GM12801 (cell line): ENCODE data around the gene PROB1.

Experiments
- TF ChIP-seq, protein P1 (sequence below): IDR thresholded peaks from one replicate; pipeline ENCODE4 v1.5.1; 2011; ENCODE audit warnings: control low read depth; ENCODE audit not compliant: insufficient read length; ENCODE audit errors: extremely low read depth

The PROB1 gene

DNA sequence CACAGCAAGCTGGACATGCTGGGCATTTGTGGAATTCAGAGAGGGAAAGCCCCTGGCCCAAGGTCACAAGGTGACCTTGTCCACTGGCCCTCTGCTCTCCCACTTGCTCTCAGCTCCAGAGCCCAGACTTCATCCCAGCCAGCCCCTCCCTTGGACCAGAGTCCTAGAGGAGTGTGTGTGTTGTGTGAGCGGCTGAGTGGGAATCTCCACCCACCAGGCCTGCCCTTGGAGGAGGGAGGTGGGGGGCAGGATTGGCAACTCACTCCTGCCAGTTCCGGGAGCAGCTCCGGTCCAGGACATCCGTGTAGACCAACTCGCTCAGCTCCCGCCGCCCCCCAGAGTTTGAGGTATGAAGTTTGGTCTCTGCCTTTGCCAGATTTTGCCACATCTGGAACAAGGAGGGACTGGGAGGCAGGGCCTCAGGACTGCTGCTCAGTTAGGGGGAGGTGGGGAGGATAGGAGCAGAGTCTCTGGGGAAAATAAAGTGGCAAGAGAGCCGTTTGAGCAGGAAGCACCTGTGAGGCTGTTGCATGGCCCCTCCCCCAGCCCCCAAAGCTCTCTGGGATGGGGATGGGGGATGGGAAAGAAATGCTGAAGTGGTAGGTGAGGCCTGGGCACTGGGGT lies 6.6 kb downstream of the PROB1 start:
- TF ChIP-seq, protein P1, sequence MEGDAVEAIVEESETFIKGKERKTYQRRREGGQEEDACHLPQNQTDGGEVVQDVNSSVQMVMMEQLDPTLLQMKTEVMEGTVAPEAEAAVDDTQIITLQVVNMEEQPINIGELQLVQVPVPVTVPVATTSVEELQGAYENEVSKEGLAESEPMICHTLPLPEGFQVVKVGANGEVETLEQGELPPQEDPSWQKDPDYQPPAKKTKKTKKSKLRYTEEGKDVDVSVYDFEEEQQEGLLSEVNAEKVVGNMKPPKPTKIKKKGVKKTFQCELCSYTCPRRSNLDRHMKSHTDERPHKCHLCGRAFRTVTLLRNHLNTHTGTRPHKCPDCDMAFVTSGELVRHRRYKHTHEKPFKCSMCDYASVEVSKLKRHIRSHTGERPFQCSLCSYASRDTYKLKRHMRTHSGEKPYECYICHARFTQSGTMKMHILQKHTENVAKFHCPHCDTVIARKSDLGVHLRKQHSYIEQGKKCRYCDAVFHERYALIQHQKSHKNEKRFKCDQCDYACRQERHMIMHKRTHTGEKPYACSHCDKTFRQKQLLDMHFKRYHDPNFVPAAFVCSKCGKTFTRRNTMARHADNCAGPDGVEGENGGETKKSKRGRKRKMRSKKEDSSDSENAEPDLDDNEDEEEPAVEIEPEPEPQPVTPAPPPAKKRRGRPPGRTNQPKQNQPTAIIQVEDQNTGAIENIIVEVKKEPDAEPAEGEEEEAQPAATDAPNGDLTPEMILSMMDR: no peak

DNA sequence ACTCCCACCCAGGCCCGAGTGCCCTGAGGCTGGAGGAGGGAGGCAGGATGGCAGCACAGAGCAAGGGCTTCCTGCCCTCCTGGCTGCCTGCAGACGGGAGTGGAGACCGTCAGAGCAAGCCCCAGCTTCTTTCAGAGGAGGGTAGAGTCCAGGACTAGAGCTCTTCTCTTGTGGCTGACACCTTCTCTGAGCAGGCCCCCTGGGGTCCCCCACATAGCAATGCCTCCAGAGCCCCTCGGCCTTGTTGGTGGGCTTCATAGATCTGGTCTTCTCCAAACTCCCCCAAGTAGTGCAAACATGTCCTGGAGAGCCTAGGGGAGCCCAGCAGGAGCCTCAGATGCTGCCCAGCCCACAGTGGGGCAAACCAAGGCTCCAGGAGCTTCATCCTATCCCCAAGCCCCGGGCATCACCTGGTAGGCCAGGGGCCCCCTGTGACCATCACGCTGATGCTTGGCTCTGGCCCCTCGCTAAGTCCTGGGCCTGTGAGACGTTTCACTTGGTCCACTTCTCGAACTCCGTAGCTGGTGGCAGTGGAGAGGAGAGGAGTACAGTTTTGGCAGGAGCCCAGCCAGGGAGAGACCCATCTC lies 7.2 kb downstream of the PROB1 start:
- TF ChIP-seq, protein P1: no peak

DNA sequence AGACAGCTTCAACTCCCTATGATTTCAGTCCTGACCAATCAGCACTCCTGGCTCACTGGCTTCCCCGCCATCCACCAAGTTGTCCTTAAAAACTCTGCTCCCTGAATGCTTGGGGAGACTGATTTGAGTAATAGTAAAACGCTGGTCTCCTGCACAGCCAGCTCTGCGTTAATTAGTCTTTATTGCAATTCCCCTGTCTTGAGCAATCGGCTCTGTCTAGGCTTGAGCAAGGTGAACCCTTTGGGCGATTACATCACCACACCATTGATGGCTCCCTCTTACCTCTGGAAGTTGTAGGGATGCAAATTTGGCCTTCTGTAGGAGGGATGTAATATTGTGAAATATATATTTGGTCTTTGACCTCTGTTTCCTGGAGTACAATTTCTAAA lies 8.9 kb downstream of the PROB1 start:
- TF ChIP-seq, protein P1: no peak

DNA sequence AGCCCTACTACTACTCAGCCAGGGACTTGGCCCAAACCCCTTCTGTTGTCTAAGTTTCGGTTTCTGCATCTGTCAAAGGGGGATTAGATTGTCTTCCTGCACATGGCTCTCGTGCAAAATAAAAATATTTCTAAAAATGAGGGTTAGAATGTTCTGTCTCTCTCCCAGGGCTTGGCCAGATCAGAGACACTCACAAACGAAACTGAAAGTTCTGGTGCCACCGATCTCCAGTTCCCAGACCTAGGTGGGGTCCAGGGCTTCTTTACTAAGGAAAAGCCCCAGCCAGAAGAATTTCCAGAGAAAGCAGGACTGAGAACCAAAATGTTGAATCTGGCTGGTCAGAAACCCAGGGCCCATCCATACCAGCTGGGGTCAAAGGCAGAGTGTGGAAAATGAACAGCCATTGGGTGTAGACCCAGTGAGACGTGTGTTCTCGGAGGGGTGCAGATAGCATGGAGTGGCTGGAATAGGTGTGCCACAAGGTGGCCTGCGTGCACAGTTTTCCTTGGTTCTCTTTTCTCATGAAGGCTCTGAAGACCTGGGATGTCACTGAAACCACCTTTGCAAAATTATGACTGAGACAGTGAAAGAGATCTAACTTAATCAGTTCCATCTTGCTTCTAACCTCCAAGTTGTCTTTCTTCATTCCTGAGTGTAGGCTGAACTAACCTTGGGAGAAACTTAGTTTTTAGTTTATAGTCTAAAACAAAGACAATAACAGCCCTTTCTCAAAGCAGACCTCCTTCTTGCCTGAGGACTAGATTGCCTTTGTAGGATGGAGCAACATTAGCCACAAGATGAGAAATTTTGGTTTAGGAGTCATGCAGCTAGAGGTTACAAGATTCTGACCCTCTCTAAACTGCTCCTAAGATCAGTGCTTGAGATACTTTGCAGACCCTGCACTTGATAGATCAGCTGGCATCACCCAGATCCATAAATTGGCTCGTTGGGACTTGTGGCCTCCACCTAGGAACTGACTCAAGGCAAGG lies 9.5 kb downstream of the PROB1 start:
- TF ChIP-seq, protein P1: no peak

DNA sequence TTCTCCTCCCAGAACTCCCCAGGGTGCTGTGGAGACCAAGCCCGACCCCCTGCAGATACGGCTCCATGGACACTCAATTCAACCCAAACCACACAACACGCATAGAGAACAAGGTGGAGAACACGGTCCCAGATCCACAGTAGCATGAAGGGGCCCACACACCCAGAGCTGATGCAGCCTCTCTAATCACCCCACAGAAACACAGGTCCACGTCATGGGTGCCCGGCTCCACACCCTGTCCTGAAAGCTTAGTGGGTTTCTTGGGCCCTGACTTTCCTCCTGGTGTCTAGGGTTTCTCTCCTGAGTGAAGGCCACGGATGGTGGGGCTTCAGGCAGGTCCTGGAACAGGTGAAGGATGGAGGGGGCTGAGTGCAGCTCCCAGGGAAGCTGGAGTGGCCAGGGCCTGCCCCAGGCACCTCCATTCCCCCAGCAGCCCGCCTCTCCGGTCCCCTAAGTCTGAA lies 10.3 kb downstream of the PROB1 start:
- TF ChIP-seq, protein P1: no peak

DNA sequence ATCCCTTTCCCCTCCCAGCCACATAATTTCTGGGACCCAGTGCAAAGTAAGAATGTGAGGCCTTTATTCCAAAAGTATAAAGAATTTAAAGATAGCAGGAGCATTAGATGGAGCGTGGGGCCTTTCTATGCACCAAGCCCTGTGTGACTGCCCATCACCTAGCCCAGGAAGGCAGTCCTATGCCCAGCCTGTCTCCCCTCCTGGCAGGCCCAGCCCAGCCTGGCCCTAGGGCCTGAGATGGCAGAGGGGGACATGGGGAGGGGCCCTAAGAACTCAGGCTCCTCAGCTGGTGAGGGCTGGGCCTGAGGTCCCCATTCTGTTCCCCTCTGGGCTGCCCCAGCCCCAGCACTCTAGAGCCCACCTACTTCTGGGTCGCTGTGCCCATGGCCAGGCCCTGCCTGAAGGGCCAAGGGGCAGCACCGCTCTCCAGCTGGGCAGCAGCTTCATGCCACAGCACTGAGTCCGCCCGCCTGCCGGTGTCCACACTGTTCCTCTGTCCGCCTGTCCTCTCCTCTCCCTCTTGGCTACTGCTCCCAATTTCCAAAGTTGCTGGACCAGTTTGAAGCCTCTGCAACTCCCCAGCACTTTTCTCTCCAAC lies 10.8 kb downstream of the PROB1 start:
- TF ChIP-seq, protein P1: no peak
